ENCODE data around the gene FHIT. TPM values are rescaled to one million over a fixed set of nuclear protein-coding genes. Genes with fewer than 3 reads are reported as not detected.

Gene FHIT
- total RNA-seq, 1 experiment from 2014 or later, result 20.1 TPM

- peak overlapping the region; percentile 25 for H3K27ac Mint-ChIP-seq (ENCODE audit: low read depth, unreplicated experiment)
- H3K4me3 Mint-ChIP-seq (ENCODE audit: unreplicated experiment), result no peak overlapping the region
- H3K36me3 Mint-ChIP-seq (ENCODE audit: insufficient read depth, unreplicated experiment), result peaks cover 6% of the 10 kb centered on the region
- H3K4me1 Mint-ChIP-seq (ENCODE audit: insufficient read depth, unreplicated experiment), result peaks cover 12% of the 10 kb centered on the region
- DNase-seq (ENCODE audit: unreplicated experiment), result no peak
- intact Hi-C loops (cut with micrococcal nuclease), result no loop called here
- no TSS peak for BruUV-seq (replicated peaks)
- no peaks in the 10 kb centered on the region for H3K27me3 Mint-ChIP-seq (ENCODE audit: insufficient read depth, unreplicated experiment)
- ChIA-PET POLR2A (no interaction called here), CTCF (interaction anchor here (0.6 to 1.2 kb wide), 2 partner anchors 30 to 1195 kb away, joined by 3 read pairs; no protein-coding TSS in a partner anchor)
- TF ChIP-seq CTCF (IDR thresholded peaks at IDR 0.05; ENCODE audit: unreplicated experiment), result no peak
- peaks cover 10% of the 10 kb centered on the region for H3K9me3 Mint-ChIP-seq (ENCODE audit: unreplicated experiment)
Observed at GRCh38 chr3:61081554-61081953, 169.7 kb downstream of the FHIT start.

GRCh38 chr3:61080737-61081445 is 170.4 kb downstream of the FHIT start:
- no peaks in the 10 kb centered on the region for H3K27me3 Mint-ChIP-seq (ENCODE audit: insufficient read depth, unreplicated experiment)
- intact Hi-C loops (cut with micrococcal nuclease), result no loop called here
- ChIA-PET CTCF (interaction anchor here (1.2 kb wide), 1 partner anchor 30 kb away, joined by 3 read pairs; no protein-coding TSS in a partner anchor), POLR2A (no interaction called here)
- no TSS peak for BruUV-seq (replicated peaks)
- H3K4me1 Mint-ChIP-seq (ENCODE audit: insufficient read depth, unreplicated experiment), result peaks cover 12% of the 10 kb centered on the region
- peaks cover 10% of the 10 kb centered on the region for H3K9me3 Mint-ChIP-seq (ENCODE audit: unreplicated experiment)
- TF ChIP-seq CTCF (IDR thresholded peaks at IDR 0.05; ENCODE audit: unreplicated experiment), result no peak
- H3K27ac Mint-ChIP-seq (ENCODE audit: low read depth, unreplicated experiment), result peak overlapping the region; percentile 25
- no peak overlapping the region for H3K4me3 Mint-ChIP-seq (ENCODE audit: unreplicated experiment)
- DNase-seq (ENCODE audit: unreplicated experiment), result no peak
- H3K36me3 Mint-ChIP-seq (ENCODE audit: insufficient read depth, unreplicated experiment), result peaks cover 6% of the 10 kb centered on the region

- Mint-ChIP-seq H3K36me3 (ENCODE audit: insufficient read depth, unreplicated experiment) (no peaks in the 10 kb centered on the region), H3K4me1 (ENCODE audit: insufficient read depth, unreplicated experiment) (peaks cover 12% of the 10 kb centered on the region), H3K27me3 (ENCODE audit: insufficient read depth, unreplicated experiment) (no peaks in the 10 kb centered on the region), H3K4me3 (ENCODE audit: unreplicated experiment) (no peak overlapping the region), H3K9me3 (ENCODE audit: unreplicated experiment) (peaks cover 1% of the 10 kb centered on the region), H3K27ac (ENCODE audit: low read depth, unreplicated experiment) (no peak overlapping the region)
- ChIA-PET POLR2A (interaction anchor here (0.7 kb wide), 2 partner anchors 233 to 236 kb away, joined by 3 read pairs; no protein-coding TSS in a partner anchor), CTCF (no interaction called here)
- BruUV-seq (replicated peaks), result no TSS peak
- DNase-seq (ENCODE audit: unreplicated experiment), result no peak
- intact Hi-C loops (cut with micrococcal nuclease), result no loop called here
- no peak for TF ChIP-seq CTCF (IDR thresholded peaks at IDR 0.05; ENCODE audit: unreplicated experiment)
Observed at GRCh38 chr3:61078048-61078752, 173.1 kb downstream of the FHIT start.

GRCh38 chr3:61077551-61077950 is 173.7 kb downstream of the FHIT start:
- no TSS peak for BruUV-seq (replicated peaks)

More at GRCh38 chr3:61077551-61077950, 173.7 kb downstream of the FHIT start:
- H3K4me1 Mint-ChIP-seq (ENCODE audit: insufficient read depth, unreplicated experiment), result peaks cover 12% of the 10 kb centered on the region
- no peak for DNase-seq (ENCODE audit: unreplicated experiment)
- no peak for TF ChIP-seq CTCF (IDR thresholded peaks at IDR 0.05; ENCODE audit: unreplicated experiment)
- intact Hi-C loops (cut with micrococcal nuclease), result no loop called here
- H3K9me3 Mint-ChIP-seq (ENCODE audit: unreplicated experiment), result no peaks in the 10 kb centered on the region
- CTCF ChIA-PET, result no interaction called here
- POLR2A ChIA-PET, result interaction anchor here (0.7 kb wide), 1 partner anchor 233 kb away, joined by 3 read pairs; no protein-coding TSS in a partner anchor
- H3K27ac Mint-ChIP-seq (ENCODE audit: low read depth, unreplicated experiment), result no peak overlapping the region
- no peaks in the 10 kb centered on the region for H3K36me3 Mint-ChIP-seq (ENCODE audit: insufficient read depth, unreplicated experiment)
- H3K4me3 Mint-ChIP-seq (ENCODE audit: unreplicated experiment), result no peak overlapping the region
- H3K27me3 Mint-ChIP-seq (ENCODE audit: insufficient read depth, unreplicated experiment), result no peaks in the 10 kb centered on the region

Data from MCF 10A (cell line).